ENCODE results near the gene ANKLE2.
A peak's percentile ranks its signal among the peaks of the same experiment; 100 is the strongest.

GRCh38 chr12:132687211-132688164 lies 74.1 kb downstream of the ANKLE2 start, which contains the start of the genes POLE and PXMP2:
- peak; percentile 49; the same call in 1 of the 2 replicates for TF ChIP-seq RCOR1 (IDR thresholded peaks at IDR 0.05; ENCODE audit: low read length)
- no peak for TF ChIP-seq CTCF (IDR thresholded peaks at IDR 0.05)
- no peak for TF ChIP-seq FOXJ3 (CRISPR knock-in tag; IDR thresholded peaks at IDR 0.05)
- TF ChIP-seq REST (IDR thresholded peaks at IDR 0.05; ENCODE audit: low read depth, low read length) = 0 out of 2 replicates have a peak, but pooled peaks have one; percentile 7
- TF ChIP-seq ZBTB33 (IDR thresholded peaks at IDR 0.05; ENCODE audit: borderline replicate concordance, low read depth) = peak; percentile 97
- 0 out of 2 replicates have a peak, but pooled peaks have one; percentile 25 for TF ChIP-seq POLR2AphosphoS5 (IDR thresholded peaks at IDR 0.05; ENCODE audit: low read depth, low read length)
- TF ChIP-seq MXI1 (IDR thresholded peaks at IDR 0.05; ENCODE audit: low read depth, low read length) = peak; percentile 76
- peak; percentile 55; the same call in 1 of the 2 replicates for TF ChIP-seq TAF1 (IDR thresholded peaks at IDR 0.05; ENCODE audit: borderline replicate concordance, low read depth, low read length)
- TF ChIP-seq USF2 (IDR thresholded peaks at IDR 0.05; ENCODE audit: borderline replicate concordance, low read depth, low read length) = no peak

Data from SK-N-SH (cell line).